Right cardiac atrium (tissue), 5 donors: ENCODE results near the gene SYT9. TPM values are rescaled to one million over a fixed set of nuclear protein-coding genes. Genes with fewer than 3 reads are reported as not detected.
"Not testable (repeated sequence)": the region's sequence is repeated elsewhere in the genome, so short reads cannot be mapped to it uniquely, and the experiment has no call there.

ENCODE experiments used
- ATAC-seq, 2 donors: fragments of 200-7000 bp; cut with Tn5 transposase; one replicate each; pipeline versions ENCODE4 v1.8.0 to v1.9.1; 2020; ENCODE audit warnings: moderate library complexity in 2 of 2, mild to moderate bottlenecking in 1 of 2
- DNase-seq, 3 donors: peaks; one replicate each; pipeline ENCODE4 v3.0.0-alpha.2; 2020
- H3K27ac ChIP-seq: one replicate; pipeline ENCODE4 v1.5.1; 2013; ENCODE audit warnings: mild to moderate bottlenecking, low read length, control low read depth, moderate library complexity
- H3K27me3 ChIP-seq: one replicate; pipeline ENCODE4 v1.6.1; 2013; ENCODE audit not compliant: control insufficient read depth, insufficient read depth
- H3K4me1 ChIP-seq: one replicate; pipeline ENCODE4 v1.6.1; 2013; ENCODE audit warnings: low read length; ENCODE audit not compliant: control insufficient read depth, insufficient read depth
- H3K4me3 ChIP-seq: one replicate; pipeline ENCODE4 v1.5.1; 2013; ENCODE audit warnings: low read length, control low read depth
- H3K9me3 ChIP-seq: one replicate; pipeline ENCODE4 v1.6.1; 2013; ENCODE audit warnings: low read length; ENCODE audit not compliant: control insufficient read depth
- WGBS: extraction: QIAGEN DNeasy Blood & Tissue Kit; methylation state at CpG from one replicate; pipeline ENCODE4 v1.1.7; 2013; 5-methylcytosine and 5-hydroxymethylcytosine counted together
- intact Hi-C, 4 donors: fragments of 100-400 bp; cut with DNase I; formaldehyde crosslinking; loops; one replicate each; pipeline versions ENCODE4 v1.11.0 to v1.14.0; 2022 to 2023
- polyA plus RNA-seq: library from polyadenylated mRNA; stranded (reverse); fragments of 200-250 nt; gene quantifications from one replicate; pipeline ENCODE4 v1.2.3, GENCODE V29; 2013
- total RNA-seq, 4 donors: library from RNA; stranded (reverse); fragmentation: NEBNext Ultra II Directional; extraction: Animal tissue kit (Norgen Biotek cat#: 25700); gene quantifications; one replicate each; pipeline ENCODE4 v1.2.1, GENCODE V29; 2021
- donor health status: healthy with polysubstance abuse.
- donor health status: DM: no; HTN: yes; CAD: no.
- donor health status: DM: no; HTN: no; CAD: no.
- donor health status: DM: no; HTN: yes; CAD: no; lungs with severe emphysema.
- donor health status: DM: yes; HTN: yes; CAD: no.

Gene SYT9
- total and polyA plus RNA-seq, 5 donors, result 0.06 to 0.11 (median 0.08) TPM; not detected in 1

DNA sequence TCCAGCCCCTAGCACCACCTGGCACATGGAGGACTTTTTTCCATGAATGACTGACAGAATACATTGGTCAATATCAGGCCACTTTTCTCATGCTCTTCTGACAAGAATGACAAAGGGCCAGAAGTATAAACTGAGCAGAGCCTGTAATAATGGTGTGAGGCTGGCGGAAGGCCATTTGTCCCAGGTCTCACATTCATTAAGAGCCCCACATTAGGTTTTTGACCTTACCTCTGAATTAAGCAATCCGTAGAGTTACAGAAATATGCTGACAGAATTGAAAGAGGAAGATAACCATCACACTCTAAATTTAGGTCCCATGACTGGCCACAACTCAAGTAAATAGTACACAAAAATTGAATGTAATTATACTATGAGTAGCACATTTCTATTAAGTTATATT, 55.2 kb downstream of the SYT9 start:
- Histone ChIP-seq H3K9me3 (no peaks in the 10 kb centered on the region), H3K27me3 (no peaks in the 10 kb centered on the region), H3K4me3 (no peak overlapping the region), H3K4me1 (no peaks in the 10 kb centered on the region), H3K27ac (no peak overlapping the region)
- 79% methylated on average over 2 of the region's 2 CpGs for WGBS
- no peak for ATAC-seq
- peak in 1 of 3 donors; percentile 29 for DNase-seq
- intact Hi-C loops, result no loop called here

- DNase-seq (no peak), ATAC-seq (no peak)
- H3K9me3 ChIP-seq, result no peaks in the 10 kb centered on the region
- no peaks in the 10 kb centered on the region for H3K4me1 ChIP-seq
- H3K27me3 ChIP-seq, result no peaks in the 10 kb centered on the region
- H3K27ac ChIP-seq, result no peak overlapping the region
- WGBS, result 62% methylated on average over 2 of the region's 2 CpGs
- H3K4me3 ChIP-seq, result no peak overlapping the region
- intact Hi-C loops, result no loop called here
Measured at GRCh38 chr11:7307836-7308235, 56.1 kb downstream of the SYT9 start.

- ATAC-seq (no peak), DNase-seq (no peak)
- Histone ChIP-seq H3K9me3 (no peaks in the 10 kb centered on the region), H3K4me3 (no peak overlapping the region), H3K27ac (no peak overlapping the region), H3K27me3 (no peaks in the 10 kb centered on the region), H3K4me1 (no peaks in the 10 kb centered on the region)
- intact Hi-C loops, result no loop called here
- WGBS, result 36% methylated on average over 3 of the region's 3 CpGs
Measured at GRCh38 chr11:7311903-7312302, 60.2 kb downstream of the SYT9 start.

GRCh38 chr11:7314811-7315604, 63.3 kb downstream of the SYT9 start:
- 75% methylated on average over 4 of the region's 4 CpGs for WGBS
- DNase-seq (no peak), ATAC-seq (no peak)
- no peak overlapping the region for H3K27ac ChIP-seq
- no peak overlapping the region for H3K4me3 ChIP-seq
- intact Hi-C loops, result no loop called here
- H3K9me3 ChIP-seq, result no peaks in the 10 kb centered on the region
- H3K4me1 ChIP-seq, result no peaks in the 10 kb centered on the region
- H3K27me3 ChIP-seq, result no peaks in the 10 kb centered on the region

DNA sequence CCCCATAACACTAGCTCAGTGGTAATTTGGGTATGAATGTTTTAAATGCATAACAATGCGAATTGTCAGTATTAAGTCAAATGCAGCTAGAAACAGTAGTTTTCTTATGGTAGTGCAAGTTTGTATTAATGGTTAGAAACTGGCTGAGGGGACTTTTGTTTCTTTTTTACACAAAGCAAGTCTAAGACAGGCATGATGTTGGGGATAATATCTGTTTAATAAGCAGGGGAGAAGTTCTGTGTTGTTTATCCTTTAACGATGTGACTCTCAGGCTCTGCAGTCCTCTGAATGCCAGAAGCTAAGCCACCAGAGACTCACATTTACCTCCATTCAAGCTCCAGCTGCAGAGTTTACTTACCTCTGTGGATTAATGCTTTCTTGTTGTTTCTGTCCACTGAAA, 67.8 kb downstream of the SYT9 start:
- no peak for ATAC-seq
- 64% methylated on average over 2 of the region's 2 CpGs for WGBS
- no peaks in the 10 kb centered on the region for H3K9me3 ChIP-seq
- no peak overlapping the region for H3K27ac ChIP-seq
- H3K27me3 ChIP-seq, result no peaks in the 10 kb centered on the region
- no peak for DNase-seq
- intact Hi-C loops, result no loop called here
- H3K4me3 ChIP-seq, result no peak overlapping the region
- no peaks in the 10 kb centered on the region for H3K4me1 ChIP-seq

GRCh38 chr11:7320306-7320705, 68.6 kb downstream of the SYT9 start:
- H3K27ac ChIP-seq, result no peak overlapping the region
- H3K4me1 ChIP-seq, result no peaks in the 10 kb centered on the region
- H3K27me3 ChIP-seq, result no peaks in the 10 kb centered on the region
- intact Hi-C loops, result no loop called here
- ATAC-seq, result no peak
- no peaks in the 10 kb centered on the region for H3K9me3 ChIP-seq
- no peak overlapping the region for H3K4me3 ChIP-seq
- DNase-seq, result no peak

DNA sequence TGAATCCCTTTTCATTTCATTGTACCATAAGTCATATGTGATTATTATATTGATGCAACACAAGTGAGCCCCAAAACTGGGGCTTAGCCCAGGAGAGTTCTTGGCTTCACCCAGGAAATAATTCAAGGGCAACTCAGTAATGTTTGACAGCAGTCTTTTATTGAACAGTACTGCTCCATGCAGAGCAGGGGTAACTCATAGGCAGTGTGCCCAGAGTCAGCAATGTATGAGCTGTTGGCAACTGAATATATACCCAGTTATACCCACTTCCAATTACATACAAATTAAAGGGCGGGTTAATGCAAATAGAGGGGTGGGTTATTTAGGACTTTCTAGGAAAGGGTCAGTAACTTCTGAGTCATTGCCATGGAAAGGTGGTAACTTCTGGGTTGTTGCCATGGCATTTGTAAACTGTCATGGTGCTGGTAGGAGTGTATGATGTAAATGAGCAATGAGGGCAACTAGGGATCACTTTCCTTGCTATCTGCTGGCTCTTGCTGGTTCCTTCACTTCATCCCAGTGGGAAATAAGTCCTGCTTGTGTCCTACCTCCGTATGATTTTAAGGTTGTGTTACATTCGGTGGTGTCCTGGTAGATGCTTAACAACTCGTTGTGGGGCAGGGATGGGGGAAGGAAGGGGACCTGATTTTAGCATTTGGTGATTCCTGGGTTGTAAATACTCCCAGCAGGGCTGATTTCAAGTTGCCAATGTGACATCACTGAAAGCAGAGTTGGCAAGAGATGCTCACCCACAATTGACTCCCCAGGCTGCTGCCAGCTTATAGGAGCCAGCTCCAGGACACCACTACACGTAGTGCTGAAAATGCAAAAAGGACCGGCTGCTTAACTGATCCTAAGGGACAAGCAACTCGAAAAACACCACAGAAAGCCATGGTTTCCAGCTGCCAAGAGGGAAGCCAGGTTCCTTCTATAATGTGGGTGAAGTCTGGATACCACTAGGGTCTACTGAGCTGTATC, 70.1 kb downstream of the SYT9 start:
- Histone ChIP-seq H3K4me1 (no peaks in the 10 kb centered on the region), H3K27ac (no peak overlapping the region), H3K27me3 (no peaks in the 10 kb centered on the region), H3K9me3 (no peaks in the 10 kb centered on the region), H3K4me3 (no peak overlapping the region)
- ATAC-seq (no peak), DNase-seq (no peak)
- WGBS, result 47% methylated on average over 7 of the region's 7 CpGs
- intact Hi-C loops, result no loop called here

GRCh38 chr11:7332451-7332850, 80.7 kb downstream of the SYT9 start:
- ATAC-seq (no peak), DNase-seq (no peak)
- Histone ChIP-seq H3K9me3 (no peaks in the 10 kb centered on the region), H3K27ac (no peak overlapping the region), H3K4me3 (no peak overlapping the region), H3K4me1 (no peaks in the 10 kb centered on the region), H3K27me3 (no peaks in the 10 kb centered on the region)
- intact Hi-C loops, result no loop called here
- WGBS, result 64% methylated on average over 1 of the region's 1 CpG

- no peak overlapping the region for H3K4me3 ChIP-seq
- intact Hi-C loops, result no loop called here
- ATAC-seq, result no peak
Measured at GRCh38 chr11:7332962-7333361, 81.3 kb downstream of the SYT9 start.

DNA sequence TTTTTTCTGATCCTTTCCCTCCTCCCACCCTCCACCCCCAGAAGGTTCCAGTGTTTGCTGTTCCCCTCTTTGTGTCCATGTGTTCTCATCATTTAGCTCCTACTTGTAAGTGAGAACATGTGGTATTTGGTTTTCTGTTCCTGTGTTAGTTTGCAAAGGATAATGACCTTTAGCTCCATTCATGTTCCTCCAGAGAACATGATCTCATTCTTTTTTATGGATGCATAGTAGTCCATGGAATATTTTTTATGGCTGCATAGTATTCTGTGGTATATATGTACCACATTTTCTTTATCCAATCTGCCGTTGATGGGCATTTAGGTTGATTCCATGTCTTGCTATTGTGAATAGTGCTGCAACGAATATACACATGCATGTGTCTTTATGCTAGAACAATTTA, 83.7 kb downstream of the SYT9 start:
- ATAC-seq, H3K27me3 ChIP-seq, intact Hi-C loops, H3K27ac ChIP-seq, H3K9me3 ChIP-seq, H3K4me1 ChIP-seq, DNase-seq, H3K4me3 ChIP-seq: not testable (repeated sequence)
- WGBS, result 83% methylated on average over 2 of the region's 2 CpGs

More at GRCh38 chr11:7332962-7333361, 81.3 kb downstream of the SYT9 start:
- Histone ChIP-seq H3K4me1 (no peaks in the 10 kb centered on the region), H3K27ac (no peak overlapping the region), H3K27me3 (no peaks in the 10 kb centered on the region), H3K9me3 (no peaks in the 10 kb centered on the region)
- 66% methylated on average over 2 of the region's 2 CpGs for WGBS
- DNase-seq, result no peak

DNA sequence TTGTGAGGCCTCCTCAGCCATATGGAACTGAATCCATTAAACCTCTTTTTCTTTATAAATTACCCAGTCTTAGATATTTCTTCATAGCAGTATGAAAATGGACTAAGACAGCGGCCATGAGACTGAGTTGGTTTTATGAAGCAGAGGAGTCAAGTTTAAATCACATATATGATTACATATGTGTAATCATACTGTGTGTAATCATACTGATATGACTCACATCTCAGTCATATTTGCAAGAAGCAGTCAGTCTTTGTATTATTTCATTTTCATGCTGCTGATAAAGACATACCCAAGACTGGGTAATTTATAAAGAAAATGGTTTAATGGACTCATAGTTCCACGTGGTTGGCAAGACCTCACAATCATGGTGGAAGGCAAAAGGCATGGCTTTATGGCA, 89.8 kb downstream of the SYT9 start:
- DNase-seq (no peak), ATAC-seq (no peak)
- Histone ChIP-seq H3K27ac (no peak overlapping the region), H3K27me3 (no peaks in the 10 kb centered on the region), H3K9me3 (no peaks in the 10 kb centered on the region), H3K4me1 (no peaks in the 10 kb centered on the region), H3K4me3 (no peak overlapping the region)
- 79% methylated on average over 2 of the region's 2 CpGs for WGBS
- intact Hi-C loops, result no loop called here
